ENCODE data around the gene CCR1.

CCR1 gene

DNA sequence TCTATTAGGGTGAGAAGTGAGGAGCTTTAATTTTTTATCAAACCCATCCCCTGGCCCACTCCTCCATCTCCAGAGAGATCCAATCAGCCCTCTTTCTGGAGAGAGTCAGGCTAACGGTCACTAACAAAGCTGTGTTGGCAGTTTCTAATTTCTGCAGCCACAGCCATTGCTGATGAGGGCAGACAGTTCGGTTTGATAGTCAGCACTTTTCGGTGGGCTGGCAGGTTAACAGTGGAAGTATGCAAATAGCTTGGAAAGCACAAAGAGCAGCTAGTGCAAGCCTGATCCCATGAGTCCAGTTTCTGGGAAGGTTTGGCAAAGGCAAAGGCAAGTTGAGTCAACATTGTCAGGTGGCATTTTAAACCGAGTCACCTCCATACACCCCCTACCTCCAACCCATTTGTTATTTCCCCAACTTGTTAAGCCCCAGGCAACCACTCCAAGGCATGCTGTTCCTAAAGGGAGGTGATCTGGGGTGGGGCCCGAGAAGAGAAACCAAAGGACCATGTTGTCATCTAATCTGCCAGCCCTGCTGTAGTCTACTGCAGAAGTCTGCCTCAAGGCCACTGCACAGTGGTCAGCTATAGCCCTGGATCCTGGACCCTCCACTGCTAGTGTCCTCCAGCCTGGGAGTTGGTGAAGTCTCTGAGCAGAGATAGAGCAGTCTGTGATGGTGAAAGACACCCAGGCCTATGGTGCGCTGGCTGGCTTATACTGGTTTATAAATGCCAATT, 1.7 kb downstream of the CCR1 start:
- no peak for DNase-seq (ENCODE audit: low spot score)
- TF ChIP-seq, protein P1, sequence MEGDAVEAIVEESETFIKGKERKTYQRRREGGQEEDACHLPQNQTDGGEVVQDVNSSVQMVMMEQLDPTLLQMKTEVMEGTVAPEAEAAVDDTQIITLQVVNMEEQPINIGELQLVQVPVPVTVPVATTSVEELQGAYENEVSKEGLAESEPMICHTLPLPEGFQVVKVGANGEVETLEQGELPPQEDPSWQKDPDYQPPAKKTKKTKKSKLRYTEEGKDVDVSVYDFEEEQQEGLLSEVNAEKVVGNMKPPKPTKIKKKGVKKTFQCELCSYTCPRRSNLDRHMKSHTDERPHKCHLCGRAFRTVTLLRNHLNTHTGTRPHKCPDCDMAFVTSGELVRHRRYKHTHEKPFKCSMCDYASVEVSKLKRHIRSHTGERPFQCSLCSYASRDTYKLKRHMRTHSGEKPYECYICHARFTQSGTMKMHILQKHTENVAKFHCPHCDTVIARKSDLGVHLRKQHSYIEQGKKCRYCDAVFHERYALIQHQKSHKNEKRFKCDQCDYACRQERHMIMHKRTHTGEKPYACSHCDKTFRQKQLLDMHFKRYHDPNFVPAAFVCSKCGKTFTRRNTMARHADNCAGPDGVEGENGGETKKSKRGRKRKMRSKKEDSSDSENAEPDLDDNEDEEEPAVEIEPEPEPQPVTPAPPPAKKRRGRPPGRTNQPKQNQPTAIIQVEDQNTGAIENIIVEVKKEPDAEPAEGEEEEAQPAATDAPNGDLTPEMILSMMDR (IDR thresholded peaks at IDR 0.05; ENCODE audit: borderline replicate concordance, control extremely low read depth, extremely low read depth, insufficient read depth, missing control alignments): no peak
- in situ Hi-C loops (cut with MboI; ENCODE audit: low sequenced_read_pairs, unreplicated experiment): loop anchor here (10.0 kb wide), 2 partner anchors 122 to 262 kb away; partner anchors contain the start of gene CXCR6

DNA sequence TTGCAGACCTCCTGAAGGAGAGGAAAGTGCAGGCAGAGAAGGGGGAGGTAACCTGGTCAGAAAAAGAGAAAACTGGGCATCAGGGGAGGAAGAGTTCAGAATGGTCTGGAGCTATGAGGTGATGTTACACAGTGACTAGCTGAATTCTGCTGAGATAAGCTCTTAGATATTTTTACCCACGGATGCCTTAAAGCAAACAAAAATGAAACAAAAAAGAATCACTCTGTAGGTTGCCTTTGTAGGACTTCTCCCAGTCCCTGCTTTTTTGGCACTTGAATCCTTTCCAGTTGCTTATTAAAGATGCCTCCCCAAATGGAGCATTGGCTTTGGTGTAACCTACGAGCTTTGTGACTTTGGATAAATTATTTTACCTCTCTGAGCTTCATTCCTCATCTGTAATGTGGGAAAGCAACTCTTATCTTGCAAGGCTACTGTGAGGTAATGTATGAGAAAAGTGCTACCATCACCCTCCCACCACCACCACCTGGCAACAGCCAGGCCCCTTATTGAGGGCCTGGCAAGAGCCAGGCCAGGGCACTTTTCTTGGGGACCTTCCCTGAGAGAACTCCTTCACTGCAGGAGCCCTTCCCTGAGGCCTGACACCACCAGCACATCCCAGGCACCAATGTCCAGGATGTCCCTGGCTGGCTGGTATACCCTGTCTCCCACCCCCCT, 2.7 kb downstream of the CCR1 start:
- TF ChIP-seq, protein P1 (IDR thresholded peaks at IDR 0.05; ENCODE audit: borderline replicate concordance, control extremely low read depth, extremely low read depth, insufficient read depth, missing control alignments): no peak
- in situ Hi-C loops (cut with MboI; ENCODE audit: low sequenced_read_pairs, unreplicated experiment): loop anchor here (10.0 kb wide), 2 partner anchors 121 to 261 kb away; partner anchors contain the start of gene CXCR6
- DNase-seq (ENCODE audit: low spot score): no peak

DNA sequence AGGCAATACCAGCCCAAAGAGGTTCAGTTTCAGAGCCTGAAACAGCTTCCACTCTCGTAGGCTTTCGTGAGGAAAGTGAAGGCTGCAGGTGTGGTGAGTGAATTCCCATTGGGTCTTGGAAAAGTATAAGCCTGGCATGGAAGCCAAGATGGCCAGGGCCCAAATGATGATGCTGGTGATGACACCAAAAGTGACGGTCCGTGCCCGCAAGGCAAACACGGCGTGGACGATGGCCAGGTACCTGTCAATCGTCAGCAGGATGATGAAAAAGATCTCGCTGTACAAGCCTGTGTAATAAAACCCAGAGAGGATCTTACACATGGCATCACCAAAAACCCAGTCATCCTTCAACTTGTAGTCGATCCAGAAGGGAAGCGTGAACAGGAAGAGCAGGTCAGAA, 4.4 kb downstream of the CCR1 start:
- in situ Hi-C loops (cut with MboI; ENCODE audit: low sequenced_read_pairs, unreplicated experiment): loop anchor here (10.0 kb wide), 2 partner anchors 119 to 259 kb away; partner anchors contain the start of gene CXCR6
- TF ChIP-seq, protein P1 (IDR thresholded peaks at IDR 0.05; ENCODE audit: borderline replicate concordance, control extremely low read depth, extremely low read depth, insufficient read depth, missing control alignments): no peak

DNA sequence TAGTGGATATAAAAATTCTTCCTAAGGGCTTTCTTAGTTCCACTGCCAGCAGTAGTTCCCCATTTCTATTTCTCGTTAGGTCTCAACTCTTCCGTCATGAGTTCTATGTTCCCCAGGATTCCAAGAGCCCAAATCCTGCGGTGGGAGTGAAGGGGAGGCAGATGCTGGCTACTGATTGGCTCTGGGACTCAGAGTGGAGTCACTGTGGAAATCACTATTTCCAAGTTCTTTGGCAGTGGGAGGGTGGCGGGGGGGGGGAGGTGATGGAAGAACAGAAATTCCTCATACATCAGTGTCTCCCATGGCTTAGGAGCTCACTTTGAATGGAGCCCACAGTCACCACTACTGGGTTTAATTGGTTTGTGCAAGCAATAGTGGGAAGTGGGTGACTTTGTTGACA, 5.6 kb downstream of the CCR1 start:
- TF ChIP-seq, protein P1 (IDR thresholded peaks at IDR 0.05; ENCODE audit: borderline replicate concordance, control extremely low read depth, extremely low read depth, insufficient read depth, missing control alignments): no peak
- DNase-seq (ENCODE audit: low spot score): no peak
- in situ Hi-C loops (cut with MboI; ENCODE audit: low sequenced_read_pairs, unreplicated experiment): loop anchor here (10.0 kb wide), 2 partner anchors 118 to 258 kb away; partner anchors contain the start of gene CXCR6

More for the DNA sequence above, 4.4 kb downstream of the CCR1 start:
- DNase-seq (ENCODE audit: low spot score): no peak

DNA sequence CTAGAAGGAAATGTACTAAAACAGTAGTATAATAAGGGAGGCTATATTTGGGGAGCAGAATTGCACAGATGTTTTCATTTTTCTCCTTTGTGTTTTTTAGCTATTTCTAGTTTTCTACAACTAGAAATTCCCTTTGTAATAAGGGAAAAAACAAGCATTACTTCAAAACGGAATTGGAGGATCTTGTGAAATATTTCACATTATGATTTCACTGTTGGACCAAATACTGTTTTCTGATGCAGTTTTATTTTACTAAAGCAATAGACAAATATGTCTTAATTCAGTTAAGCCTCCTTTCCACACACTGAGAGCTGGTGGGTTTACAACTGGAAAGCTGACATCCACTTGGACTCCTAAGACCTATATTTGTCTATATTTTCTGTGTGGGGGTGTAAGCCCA, 7.3 kb downstream of the CCR1 start:
- TF ChIP-seq, protein P1 (IDR thresholded peaks at IDR 0.05; ENCODE audit: borderline replicate concordance, control extremely low read depth, extremely low read depth, insufficient read depth, missing control alignments): no peak
- DNase-seq (ENCODE audit: low spot score): no peak
- in situ Hi-C loops (cut with MboI; ENCODE audit: low sequenced_read_pairs, unreplicated experiment): loop anchor here (10.0 kb wide), 2 partner anchors 116 to 256 kb away; partner anchors contain the start of gene CXCR6

DNA sequence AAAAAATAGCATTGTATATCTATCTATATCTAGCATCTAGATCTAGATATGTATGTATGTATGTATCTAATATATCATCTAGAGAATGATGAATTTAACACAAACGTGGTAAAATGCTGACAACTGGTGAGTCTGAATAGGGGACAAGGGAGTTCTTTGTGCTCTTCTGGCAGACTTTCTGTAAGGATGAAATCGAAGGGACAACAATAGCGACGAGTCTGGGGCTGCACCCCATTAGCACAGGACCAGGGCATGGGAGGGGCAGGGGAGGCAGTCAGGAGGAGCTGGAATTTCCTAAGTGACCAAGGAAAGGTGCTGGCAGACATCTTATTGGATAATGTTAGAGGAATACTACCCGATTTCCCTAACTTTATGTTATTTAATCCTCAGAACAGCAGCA, 7.9 kb downstream of the CCR1 start:
- TF ChIP-seq, protein P1 (IDR thresholded peaks at IDR 0.05; ENCODE audit: borderline replicate concordance, control extremely low read depth, extremely low read depth, insufficient read depth, missing control alignments): no peak
- in situ Hi-C loops (cut with MboI; ENCODE audit: low sequenced_read_pairs, unreplicated experiment): loop anchor here (10.0 kb wide), 2 partner anchors 115 to 255 kb away; partner anchors contain the start of gene CXCR6
- DNase-seq (ENCODE audit: low spot score): no peak

Data from GM13976 (cell line).